Measurements from ENCODE around the gene ITGA11.

DNA sequence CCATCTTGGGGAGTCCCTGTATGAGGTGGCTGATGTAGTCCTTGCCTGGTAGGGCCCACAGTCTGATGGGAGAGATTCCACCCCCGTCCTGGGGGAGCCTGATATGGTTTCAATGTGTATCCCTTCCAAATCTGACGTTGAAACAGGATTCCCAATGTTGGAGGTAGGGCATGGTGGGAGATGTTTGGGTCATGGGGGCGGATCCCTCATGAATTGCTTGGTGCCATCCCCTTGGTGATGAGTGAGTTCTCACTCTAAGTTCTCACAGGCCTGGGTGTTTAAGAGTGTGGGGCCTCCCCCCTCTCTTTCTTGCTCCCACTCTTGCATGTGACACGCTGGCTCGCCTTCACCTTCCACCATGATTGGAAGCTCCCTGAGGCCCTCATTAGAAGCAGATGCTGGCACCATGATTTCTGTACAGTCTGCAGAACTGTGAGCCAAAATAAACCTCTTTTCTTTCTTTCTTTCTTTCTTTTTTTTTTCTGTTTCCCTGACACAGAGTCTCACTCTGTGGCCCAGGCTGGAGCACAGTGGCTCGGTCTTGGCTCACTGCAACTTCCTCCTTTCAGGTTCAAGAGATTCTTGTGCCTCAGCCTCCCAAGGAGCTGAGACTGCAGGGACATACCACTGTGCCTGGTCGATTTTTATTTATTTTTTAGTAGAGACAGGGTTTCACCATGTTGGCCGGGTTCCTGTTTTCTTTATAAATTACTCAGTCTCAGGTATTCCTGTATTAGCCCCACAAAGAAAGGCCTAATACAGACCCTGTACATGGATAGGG, 28.6 kb downstream of the ITGA11 start:
- TF ChIP-seq CTCF (IDR thresholded peaks at IDR 0.05; ENCODE audit: insufficient read depth, low read length) (no peak), GABPA (IDR thresholded peaks at IDR 0.05; ENCODE audit: low read depth) (no peak), POLR2AphosphoS5 (IDR thresholded peaks at IDR 0.05; ENCODE audit: low read depth) (no peak), REST (IDR thresholded peaks at IDR 0.05; ENCODE audit: insufficient replicate concordance, low read depth) (no peak)

Data from HL-60 (cell line).